Measurements from ENCODE around the gene TMEM239.

The TMEM239 gene

DNA sequence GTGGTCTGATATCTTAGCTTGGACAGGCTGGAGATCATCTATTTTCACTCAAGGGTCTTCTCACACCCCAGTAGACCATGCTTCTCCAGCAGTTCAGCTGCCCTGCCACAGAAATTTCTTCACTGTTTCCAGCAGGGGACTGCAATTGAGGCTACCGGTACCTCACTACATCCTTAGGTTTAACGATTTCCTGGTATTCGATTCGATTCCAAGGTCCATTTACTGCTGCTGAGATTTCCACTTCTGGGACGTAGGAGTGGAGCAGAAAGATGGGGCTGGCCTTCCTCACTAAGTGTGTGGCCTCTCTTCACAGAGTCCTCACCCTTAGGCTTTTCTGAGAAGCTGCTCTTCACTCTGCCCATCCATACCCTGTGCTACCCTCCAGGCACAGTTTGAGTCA, 30.5 kb downstream of the TMEM239 start:
- H3K27ac ChIP-seq: no peak overlapping the region
- TF ChIP-seq, protein P1, sequence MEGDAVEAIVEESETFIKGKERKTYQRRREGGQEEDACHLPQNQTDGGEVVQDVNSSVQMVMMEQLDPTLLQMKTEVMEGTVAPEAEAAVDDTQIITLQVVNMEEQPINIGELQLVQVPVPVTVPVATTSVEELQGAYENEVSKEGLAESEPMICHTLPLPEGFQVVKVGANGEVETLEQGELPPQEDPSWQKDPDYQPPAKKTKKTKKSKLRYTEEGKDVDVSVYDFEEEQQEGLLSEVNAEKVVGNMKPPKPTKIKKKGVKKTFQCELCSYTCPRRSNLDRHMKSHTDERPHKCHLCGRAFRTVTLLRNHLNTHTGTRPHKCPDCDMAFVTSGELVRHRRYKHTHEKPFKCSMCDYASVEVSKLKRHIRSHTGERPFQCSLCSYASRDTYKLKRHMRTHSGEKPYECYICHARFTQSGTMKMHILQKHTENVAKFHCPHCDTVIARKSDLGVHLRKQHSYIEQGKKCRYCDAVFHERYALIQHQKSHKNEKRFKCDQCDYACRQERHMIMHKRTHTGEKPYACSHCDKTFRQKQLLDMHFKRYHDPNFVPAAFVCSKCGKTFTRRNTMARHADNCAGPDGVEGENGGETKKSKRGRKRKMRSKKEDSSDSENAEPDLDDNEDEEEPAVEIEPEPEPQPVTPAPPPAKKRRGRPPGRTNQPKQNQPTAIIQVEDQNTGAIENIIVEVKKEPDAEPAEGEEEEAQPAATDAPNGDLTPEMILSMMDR (conservative IDR thresholded peaks at IDR 0.05): no peak

- TF ChIP-seq, protein P1 (conservative IDR thresholded peaks at IDR 0.05): no peak
Observed at GRCh38 chr20:2847802-2848201, 31.6 kb downstream of the TMEM239 start.

DNA sequence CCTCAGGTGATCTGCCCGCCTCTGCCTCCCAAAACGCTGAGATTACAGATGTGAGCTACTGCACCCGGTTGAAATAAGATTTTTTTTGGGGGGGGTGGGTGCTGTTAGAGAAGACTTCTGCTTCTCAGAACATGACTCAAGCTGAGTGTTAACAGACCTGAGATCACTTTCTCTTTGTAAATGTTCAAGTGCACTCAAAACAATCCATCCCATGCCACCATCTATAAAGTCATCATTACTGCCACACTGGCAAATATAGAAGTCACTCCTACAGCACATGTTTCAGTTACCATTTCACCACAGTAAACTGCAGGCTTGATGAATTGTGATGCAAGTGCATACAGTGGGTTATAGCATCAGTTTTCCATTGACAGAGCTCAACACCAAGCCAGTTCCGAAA, 33.4 kb downstream of the TMEM239 start:
- TF ChIP-seq, protein P1 (conservative IDR thresholded peaks at IDR 0.05): no peak
- H3K27ac ChIP-seq: no peak overlapping the region

More at GRCh38 chr20:2847802-2848201, 31.6 kb downstream of the TMEM239 start:
- H3K27ac ChIP-seq: no peak overlapping the region

- H3K27ac ChIP-seq: no peak overlapping the region
- TF ChIP-seq, protein P1 (conservative IDR thresholded peaks at IDR 0.05): no peak
Observed at GRCh38 chr20:2851086-2851485, 34.9 kb downstream of the TMEM239 start.

- H3K27ac ChIP-seq: no peak overlapping the region
- TF ChIP-seq, protein P1 (conservative IDR thresholded peaks at IDR 0.05): no peak
Observed at GRCh38 chr20:2858591-2858990, 42.4 kb downstream of the TMEM239 start.

DNA sequence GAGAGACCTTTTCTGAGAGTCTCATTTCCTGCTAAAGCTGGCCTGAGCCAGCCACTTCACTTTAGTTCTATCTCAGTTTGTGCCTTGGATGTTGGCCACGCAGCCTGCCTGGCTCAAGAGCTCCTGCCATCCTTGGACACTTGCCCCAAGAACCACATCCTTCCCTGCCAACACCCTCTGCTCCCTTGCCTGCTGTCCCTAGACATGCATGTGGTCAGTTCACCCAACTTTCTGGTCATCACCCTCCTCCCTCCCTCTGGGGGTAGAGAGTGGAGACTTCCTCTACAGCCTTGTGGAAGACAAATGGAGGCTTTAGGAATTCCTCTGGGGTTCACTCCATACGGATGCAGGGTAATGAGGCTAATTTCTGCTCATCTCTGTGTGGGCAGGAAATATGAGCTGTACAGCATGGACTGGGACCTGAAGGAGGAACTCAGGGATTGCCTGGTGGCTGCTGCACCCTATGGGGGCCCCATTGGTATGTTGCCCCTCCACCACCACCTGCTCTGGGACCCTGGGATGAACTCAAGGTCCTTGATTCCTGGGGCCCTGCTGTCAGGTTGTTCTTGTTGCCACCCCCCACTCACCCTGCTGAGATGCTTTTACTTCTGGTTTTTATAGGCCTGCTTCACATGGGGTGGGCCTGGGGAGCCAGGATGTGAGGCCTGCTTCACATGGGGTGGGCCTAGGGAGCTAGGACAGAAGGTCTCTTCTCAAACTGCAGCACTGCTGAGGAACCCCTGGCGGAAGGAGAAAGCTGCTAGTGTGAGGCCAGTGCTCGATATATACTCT, 43.4 kb downstream of the TMEM239 start:
- H3K27ac ChIP-seq: no peak overlapping the region
- TF ChIP-seq, protein P1 (conservative IDR thresholded peaks at IDR 0.05): no peak

DNA sequence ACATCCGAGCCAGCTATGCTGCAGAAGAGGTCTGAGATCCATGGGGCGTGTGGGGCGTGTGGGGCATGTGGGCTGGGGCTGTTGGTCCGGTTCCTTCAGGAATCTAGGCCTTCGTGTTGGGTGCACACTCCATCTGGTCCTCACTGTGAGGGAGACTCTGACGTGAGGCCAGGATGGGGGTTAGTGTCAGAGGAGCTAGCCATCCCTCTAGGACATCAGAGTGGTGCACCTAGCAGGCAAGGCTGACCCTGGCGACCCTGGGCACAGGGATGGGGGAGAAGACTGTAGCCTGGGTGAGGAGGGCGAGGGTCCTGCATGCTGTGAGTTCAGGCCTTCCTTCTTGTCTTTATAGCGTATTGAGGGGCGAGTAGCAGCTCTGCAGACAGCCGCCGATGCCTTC, 48.5 kb downstream of the TMEM239 start:
- TF ChIP-seq, protein P1 (conservative IDR thresholded peaks at IDR 0.05): no peak
- no peak overlapping the region for H3K27ac ChIP-seq
